ENCODE measurements around the gene PDK4. TPM values are rescaled to one million over a fixed set of nuclear protein-coding genes. Genes with fewer than 3 reads are reported as not detected.

The PDK4 gene
- total and polyA plus RNA-seq, 2 of the 13 experiments (the other 11 are each of a cell fraction or from before 2014, with no cell fraction given): 0.04 TPM; not detected in 1

DNA sequence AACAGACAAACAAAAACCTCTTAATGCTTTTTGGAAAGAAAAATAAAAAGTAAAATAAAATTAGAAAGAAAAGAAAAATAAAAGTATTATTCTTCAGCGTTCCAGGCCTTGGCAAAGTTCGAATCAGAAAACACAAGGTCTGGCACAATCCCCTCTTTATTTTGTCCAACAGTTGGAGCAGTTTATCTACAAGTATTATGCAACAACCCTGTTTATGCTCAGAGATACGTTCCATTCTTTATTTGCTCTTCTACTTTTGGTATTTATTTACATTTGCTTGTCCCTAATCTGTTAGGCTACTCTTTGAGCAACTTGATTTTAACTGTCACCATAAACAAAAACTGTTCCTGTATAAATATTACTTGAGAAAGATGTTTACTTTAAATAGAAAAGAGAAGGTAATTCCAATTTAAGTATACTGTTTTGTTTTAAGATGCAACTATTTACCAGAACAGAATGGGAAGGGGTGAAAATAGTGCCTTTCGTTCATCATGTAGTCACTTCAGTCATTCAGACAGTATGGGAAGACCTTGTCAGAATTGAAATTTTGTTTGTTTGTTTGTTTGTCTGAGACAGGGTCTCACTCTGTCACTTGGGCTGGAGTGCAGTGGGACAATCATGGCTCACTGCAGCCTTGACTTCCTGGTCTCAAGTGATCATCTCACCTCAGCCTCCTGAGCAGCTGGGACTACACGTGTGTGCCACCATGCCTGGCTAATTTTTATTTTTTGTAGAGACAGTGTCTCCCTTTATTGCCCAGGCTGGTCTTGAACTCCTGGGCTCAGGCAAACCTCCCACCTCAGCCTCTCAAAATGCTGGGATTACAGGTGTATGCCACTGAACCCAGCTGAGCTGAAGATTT, 5.7 kb downstream of the PDK4 start (continued):
- TF ChIP-seq, protein P1, sequence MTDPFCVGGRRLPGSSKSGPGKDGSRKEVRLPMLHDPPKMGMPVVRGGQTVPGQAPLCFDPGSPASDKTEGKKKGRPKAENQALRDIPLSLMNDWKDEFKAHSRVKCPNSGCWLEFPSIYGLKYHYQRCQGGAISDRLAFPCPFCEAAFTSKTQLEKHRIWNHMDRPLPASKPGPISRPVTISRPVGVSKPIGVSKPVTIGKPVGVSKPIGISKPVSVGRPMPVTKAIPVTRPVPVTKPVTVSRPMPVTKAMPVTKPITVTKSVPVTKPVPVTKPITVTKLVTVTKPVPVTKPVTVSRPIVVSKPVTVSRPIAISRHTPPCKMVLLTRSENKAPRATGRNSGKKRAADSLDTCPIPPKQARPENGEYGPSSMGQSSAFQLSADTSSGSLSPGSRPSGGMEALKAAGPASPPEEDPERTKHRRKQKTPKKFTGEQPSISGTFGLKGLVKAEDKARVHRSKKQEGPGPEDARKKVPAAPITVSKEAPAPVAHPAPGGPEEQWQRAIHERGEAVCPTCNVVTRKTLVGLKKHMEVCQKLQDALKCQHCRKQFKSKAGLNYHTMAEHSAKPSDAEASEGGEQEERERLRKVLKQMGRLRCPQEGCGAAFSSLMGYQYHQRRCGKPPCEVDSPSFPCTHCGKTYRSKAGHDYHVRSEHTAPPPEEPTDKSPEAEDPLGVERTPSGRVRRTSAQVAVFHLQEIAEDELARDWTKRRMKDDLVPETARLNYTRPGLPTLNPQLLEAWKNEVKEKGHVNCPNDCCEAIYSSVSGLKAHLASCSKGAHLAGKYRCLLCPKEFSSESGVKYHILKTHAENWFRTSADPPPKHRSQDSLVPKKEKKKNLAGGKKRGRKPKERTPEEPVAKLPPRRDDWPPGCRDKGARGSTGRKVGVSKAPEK (CRISPR knock-in tag; IDR thresholded peaks at IDR 0.05; ENCODE audit: borderline replicate concordance): 0 out of 2 replicates have a peak, but pooled peaks have one; percentile 20
- TF ChIP-seq, protein P2, sequence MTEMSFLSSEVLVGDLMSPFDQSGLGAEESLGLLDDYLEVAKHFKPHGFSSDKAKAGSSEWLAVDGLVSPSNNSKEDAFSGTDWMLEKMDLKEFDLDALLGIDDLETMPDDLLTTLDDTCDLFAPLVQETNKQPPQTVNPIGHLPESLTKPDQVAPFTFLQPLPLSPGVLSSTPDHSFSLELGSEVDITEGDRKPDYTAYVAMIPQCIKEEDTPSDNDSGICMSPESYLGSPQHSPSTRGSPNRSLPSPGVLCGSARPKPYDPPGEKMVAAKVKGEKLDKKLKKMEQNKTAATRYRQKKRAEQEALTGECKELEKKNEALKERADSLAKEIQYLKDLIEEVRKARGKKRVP (CRISPR knock-in tag; IDR thresholded peaks at IDR 0.05): peak in 1 of 2 experiments; percentile 80; a peak in 2 of 4 replicates
- TF ChIP-seq, protein P3, sequence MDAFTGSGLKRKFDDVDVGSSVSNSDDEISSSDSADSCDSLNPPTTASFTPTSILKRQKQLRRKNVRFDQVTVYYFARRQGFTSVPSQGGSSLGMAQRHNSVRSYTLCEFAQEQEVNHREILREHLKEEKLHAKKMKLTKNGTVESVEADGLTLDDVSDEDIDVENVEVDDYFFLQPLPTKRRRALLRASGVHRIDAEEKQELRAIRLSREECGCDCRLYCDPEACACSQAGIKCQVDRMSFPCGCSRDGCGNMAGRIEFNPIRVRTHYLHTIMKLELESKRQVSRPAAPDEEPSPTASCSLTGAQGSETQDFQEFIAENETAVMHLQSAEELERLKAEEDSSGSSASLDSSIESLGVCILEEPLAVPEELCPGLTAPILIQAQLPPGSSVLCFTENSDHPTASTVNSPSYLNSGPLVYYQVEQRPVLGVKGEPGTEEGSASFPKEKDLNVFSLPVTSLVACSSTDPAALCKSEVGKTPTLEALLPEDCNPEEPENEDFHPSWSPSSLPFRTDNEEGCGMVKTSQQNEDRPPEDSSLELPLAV (CRISPR knock-in tag; conservative IDR thresholded peaks at IDR 0.05; ENCODE audit: low read depth): no peak
- no peak for TF ChIP-seq RELA (CRISPR knock-in tag; IDR thresholded peaks at IDR 0.05)
- no peak for TF ChIP-seq BHLHE40 (IDR thresholded peaks at IDR 0.05; ENCODE audit: low read length)
- TF ChIP-seq RAD21 (CRISPR knock-in tag; IDR thresholded peaks at IDR 0.05): no peak
- no peak; the same call in 1 of the 2 replicates for TF ChIP-seq RCOR2 (CRISPR knock-in tag; IDR thresholded peaks at IDR 0.05)
- TF ChIP-seq, protein P4, sequence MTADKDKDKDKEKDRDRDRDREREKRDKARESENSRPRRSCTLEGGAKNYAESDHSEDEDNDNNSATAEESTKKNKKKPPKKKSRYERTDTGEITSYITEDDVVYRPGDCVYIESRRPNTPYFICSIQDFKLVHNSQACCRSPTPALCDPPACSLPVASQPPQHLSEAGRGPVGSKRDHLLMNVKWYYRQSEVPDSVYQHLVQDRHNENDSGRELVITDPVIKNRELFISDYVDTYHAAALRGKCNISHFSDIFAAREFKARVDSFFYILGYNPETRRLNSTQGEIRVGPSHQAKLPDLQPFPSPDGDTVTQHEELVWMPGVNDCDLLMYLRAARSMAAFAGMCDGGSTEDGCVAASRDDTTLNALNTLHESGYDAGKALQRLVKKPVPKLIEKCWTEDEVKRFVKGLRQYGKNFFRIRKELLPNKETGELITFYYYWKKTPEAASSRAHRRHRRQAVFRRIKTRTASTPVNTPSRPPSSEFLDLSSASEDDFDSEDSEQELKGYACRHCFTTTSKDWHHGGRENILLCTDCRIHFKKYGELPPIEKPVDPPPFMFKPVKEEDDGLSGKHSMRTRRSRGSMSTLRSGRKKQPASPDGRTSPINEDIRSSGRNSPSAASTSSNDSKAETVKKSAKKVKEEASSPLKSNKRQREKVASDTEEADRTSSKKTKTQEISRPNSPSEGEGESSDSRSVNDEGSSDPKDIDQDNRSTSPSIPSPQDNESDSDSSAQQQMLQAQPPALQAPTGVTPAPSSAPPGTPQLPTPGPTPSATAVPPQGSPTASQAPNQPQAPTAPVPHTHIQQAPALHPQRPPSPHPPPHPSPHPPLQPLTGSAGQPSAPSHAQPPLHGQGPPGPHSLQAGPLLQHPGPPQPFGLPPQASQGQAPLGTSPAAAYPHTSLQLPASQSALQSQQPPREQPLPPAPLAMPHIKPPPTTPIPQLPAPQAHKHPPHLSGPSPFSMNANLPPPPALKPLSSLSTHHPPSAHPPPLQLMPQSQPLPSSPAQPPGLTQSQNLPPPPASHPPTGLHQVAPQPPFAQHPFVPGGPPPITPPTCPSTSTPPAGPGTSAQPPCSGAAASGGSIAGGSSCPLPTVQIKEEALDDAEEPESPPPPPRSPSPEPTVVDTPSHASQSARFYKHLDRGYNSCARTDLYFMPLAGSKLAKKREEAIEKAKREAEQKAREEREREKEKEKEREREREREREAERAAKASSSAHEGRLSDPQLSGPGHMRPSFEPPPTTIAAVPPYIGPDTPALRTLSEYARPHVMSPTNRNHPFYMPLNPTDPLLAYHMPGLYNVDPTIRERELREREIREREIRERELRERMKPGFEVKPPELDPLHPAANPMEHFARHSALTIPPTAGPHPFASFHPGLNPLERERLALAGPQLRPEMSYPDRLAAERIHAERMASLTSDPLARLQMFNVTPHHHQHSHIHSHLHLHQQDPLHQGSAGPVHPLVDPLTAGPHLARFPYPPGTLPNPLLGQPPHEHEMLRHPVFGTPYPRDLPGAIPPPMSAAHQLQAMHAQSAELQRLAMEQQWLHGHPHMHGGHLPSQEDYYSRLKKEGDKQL (CRISPR knock-in tag; IDR thresholded peaks at IDR 0.05; ENCODE audit: low read depth): peak; percentile 86
- no peak for TF ChIP-seq ZNF598 (CRISPR knock-in tag; IDR thresholded peaks at IDR 0.05; ENCODE audit: borderline replicate concordance)
- TF ChIP-seq, protein P5, sequence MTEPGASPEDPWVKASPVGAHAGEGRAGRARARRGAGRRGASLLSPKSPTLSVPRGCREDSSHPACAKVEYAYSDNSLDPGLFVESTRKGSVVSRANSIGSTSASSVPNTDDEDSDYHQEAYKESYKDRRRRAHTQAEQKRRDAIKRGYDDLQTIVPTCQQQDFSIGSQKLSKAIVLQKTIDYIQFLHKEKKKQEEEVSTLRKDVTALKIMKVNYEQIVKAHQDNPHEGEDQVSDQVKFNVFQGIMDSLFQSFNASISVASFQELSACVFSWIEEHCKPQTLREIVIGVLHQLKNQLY (CRISPR knock-in tag; IDR thresholded peaks at IDR 0.05): 0 out of 2 replicates have a peak, but pooled peaks have one; percentile 50
- peak; percentile 57 for TF ChIP-seq KAT8 (CRISPR knock-in tag; IDR thresholded peaks at IDR 0.05)
- no peak for TF ChIP-seq SMC3 (IDR thresholded peaks at IDR 0.05; ENCODE audit: low read length)
- TF ChIP-seq TCF7 (IDR thresholded peaks at IDR 0.05; ENCODE audit: low read depth): peak; percentile 51
- TF ChIP-seq, protein P6, sequence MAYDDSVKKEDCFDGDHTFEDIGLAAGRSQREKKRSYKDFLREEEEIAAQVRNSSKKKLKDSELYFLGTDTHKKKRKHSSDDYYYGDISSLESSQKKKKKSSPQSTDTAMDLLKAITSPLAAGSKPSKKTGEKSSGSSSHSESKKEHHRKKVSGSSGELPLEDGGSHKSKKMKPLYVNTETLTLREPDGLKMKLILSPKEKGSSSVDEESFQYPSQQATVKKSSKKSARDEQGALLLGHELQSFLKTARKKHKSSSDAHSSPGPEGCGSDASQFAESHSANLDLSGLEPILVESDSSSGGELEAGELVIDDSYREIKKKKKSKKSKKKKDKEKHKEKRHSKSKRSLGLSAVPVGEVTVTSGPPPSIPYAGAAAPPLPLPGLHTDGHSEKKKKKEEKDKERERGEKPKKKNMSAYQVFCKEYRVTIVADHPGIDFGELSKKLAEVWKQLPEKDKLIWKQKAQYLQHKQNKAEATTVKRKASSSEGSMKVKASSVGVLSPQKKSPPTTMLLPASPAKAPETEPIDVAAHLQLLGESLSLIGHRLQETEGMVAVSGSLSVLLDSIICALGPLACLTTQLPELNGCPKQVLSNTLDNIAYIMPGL (CRISPR knock-in tag; IDR thresholded peaks at IDR 0.05; ENCODE audit: borderline replicate concordance in 1 of 2, low read depth in 1 of 2): peak in 1 of 2 experiments; percentile 34; a peak in 1 of 4 replicates
